GM18873 (cell line): ENCODE data around the gene HS3ST5.
"Not testable (repeated sequence)": the region's sequence is repeated elsewhere in the genome, so short reads cannot be mapped to it uniquely, and the experiment has no call there.

Experiments used
- ATAC-seq: cut with Tn5 transposase; IDR thresholded peaks from one replicate; pipeline ENCODE4 v1.9.1; 2021; ENCODE audit warnings: mild to moderate bottlenecking, moderate library complexity, moderate number of reproducible peaks; ENCODE audit not compliant: unreplicated experiment, low FRiP score

Gene HS3ST5

GRCh38 chr6:114159727-114160126, 183.1 kb downstream of the HS3ST5 start:
- no peak for ATAC-seq

- ATAC-seq = no peak
These were observed 183.8 kb downstream of the HS3ST5 start for GRCh38 chr6:114158838-114159694.

- ATAC-seq = no peak
These were observed 184.4 kb downstream of the HS3ST5 start for GRCh38 chr6:114158411-114158810.

GRCh38 chr6:114157848-114158247, 185.0 kb downstream of the HS3ST5 start:
- no peak for ATAC-seq

GRCh38 chr6:114155763-114156162, 187.1 kb downstream of the HS3ST5 start:
- no peak for ATAC-seq

GRCh38 chr6:114154812-114155211, 188.0 kb downstream of the HS3ST5 start:
- ATAC-seq = no peak

GRCh38 chr6:114153448-114153847, 189.4 kb downstream of the HS3ST5 start:
- ATAC-seq = no peak

- ATAC-seq = no peak
These were observed 191.6 kb downstream of the HS3ST5 start for GRCh38 chr6:114151064-114151690.

GRCh38 chr6:114149182-114149581, 193.6 kb downstream of the HS3ST5 start:
- not testable (repeated sequence) for ATAC-seq

GRCh38 chr6:114144887-114145851, 197.7 kb downstream of the HS3ST5 start:
- ATAC-seq = no peak

- no peak for ATAC-seq
These were observed 200.6 kb downstream of the HS3ST5 start for GRCh38 chr6:114142258-114142657.

- no peak for ATAC-seq
These were observed 202.4 kb downstream of the HS3ST5 start for GRCh38 chr6:114140416-114140815.

GRCh38 chr6:114138577-114139248, 204.1 kb downstream of the HS3ST5 start:
- no peak for ATAC-seq

GRCh38 chr6:114135363-114135971, 207.4 kb downstream of the HS3ST5 start:
- ATAC-seq = no peak

- no peak for ATAC-seq
These were observed 209.0 kb downstream of the HS3ST5 start for GRCh38 chr6:114133816-114134215.

- no peak for ATAC-seq
These were observed 210.9 kb downstream of the HS3ST5 start for GRCh38 chr6:114131945-114132344.

GRCh38 chr6:114125576-114125975, 217.2 kb downstream of the HS3ST5 start:
- ATAC-seq = no peak

GRCh38 chr6:114121913-114122662, 220.7 kb downstream of the HS3ST5 start:
- no peak for ATAC-seq

GRCh38 chr6:114119056-114119455, 223.8 kb downstream of the HS3ST5 start:
- ATAC-seq = no peak
